Peyer's patch (tissue), 4 donors: Measurements from ENCODE around the gene PNCK. TPM values are rescaled to one million over a fixed set of nuclear protein-coding genes. Genes with fewer than 3 reads are reported as not detected.

Source experiments
- DNase-seq, 3 donors: peaks; one replicate each; pipeline ENCODE4 v3.0.0-alpha.2; 2017 to 2019
- H3K27ac ChIP-seq, 4 donors: fragments of 200-600 bp; sonication (generic); one replicate each; pipeline ENCODE4 v1.5.1; 2016 to 2019
- H3K27me3 ChIP-seq, 2 donors: fragments of 200-600 bp; sonication (generic); one replicate each; pipeline ENCODE4 v1.5.1; 2019
- H3K36me3 ChIP-seq, 3 donors: fragments of 200-600 bp; sonication (generic); one replicate each; pipeline ENCODE4 v1.5.1; 2016 to 2019
- H3K4me1 ChIP-seq, 4 donors: fragments of 200-600 bp; sonication (generic); one replicate each; pipeline ENCODE4 v1.5.1; 2016 to 2019
- H3K4me3 ChIP-seq, 4 donors: fragments of 200-600 bp; sonication (generic); 1 replicate in 3 of 4; 2 replicates in 1 of 4; pipeline ENCODE4 v1.5.1; 2016 to 2019; ENCODE audit warnings: mild to moderate bottlenecking in 1 of 4
- H3K9me3 ChIP-seq, 4 donors: fragments of 200-600 bp; sonication (generic); one replicate each; pipeline ENCODE4 v1.5.1; 2016 to 2019; ENCODE audit warnings: mild to moderate bottlenecking in 1 of 4
- POLR2A ChIP-seq, 2 donors: fragments of 450-650 bp; IDR thresholded peaks; one replicate each; pipeline ENCODE4 v1.5.1; 2017; ENCODE audit warnings: antibody characterized with exemption in 2 of 2, mild to moderate bottlenecking in 2 of 2, moderate library complexity in 2 of 2
- total RNA-seq, 4 donors: library from RNA; depleted of rRNA; stranded (reverse); fragments of >200 nt; gene quantifications; one replicate each; pipeline ENCODE4 v1.1.0, GENCODE V29; 2016
- TF ChIP-seq, protein P1 (sequence below), 6 experiments: fragments of 450-650 bp in 4 of 6; fragments of 200-600 bp in 2 of 6; sonication (generic) in 1 of 6; IDR thresholded peaks; one replicate each; pipeline ENCODE4 v1.5.1; 2017 to 2019; ENCODE audit warnings: antibody characterized with exemption in 6 of 6, mild to moderate bottlenecking in 3 of 6, moderate library complexity in 1 of 6

PNCK gene
- total RNA-seq, 4 donors from 2014 or later, result 2.0 to 44.8 (median 6.1) TPM; not detected in 1

DNA sequence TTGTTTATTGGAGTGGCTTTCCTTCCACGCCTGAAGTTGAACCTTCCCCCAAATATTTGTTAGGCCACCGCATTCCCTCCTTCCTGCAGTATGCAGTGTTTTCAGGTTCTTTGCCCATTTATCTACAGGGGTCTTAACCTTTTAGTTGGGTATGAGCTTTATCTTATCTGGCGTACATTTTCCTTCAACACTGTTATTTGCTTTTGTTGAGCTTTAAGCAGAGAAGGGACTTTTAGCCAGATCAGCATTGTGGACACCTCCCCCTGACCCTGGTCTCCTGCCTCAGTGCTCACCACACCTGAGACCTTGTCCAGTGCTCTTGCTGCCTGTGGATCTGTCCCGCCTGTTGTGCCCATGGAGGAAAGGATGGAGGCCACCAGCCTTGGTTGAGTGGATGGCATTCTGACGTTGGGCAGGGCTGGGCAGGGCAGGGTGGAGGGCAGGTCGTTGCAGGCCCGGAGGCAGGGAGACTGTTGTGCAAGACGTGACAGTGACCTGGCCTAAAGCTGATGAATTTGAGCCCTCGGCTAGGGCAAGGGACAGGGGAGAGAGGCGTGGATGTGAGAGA is 27.6 kb downstream of the PNCK start:
- H3K9me3 ChIP-seq, result no peaks in the 10 kb centered on the region
- peaks cover 0 to 10% of the 10 kb centered on the region in 2 donors for H3K27me3 ChIP-seq
- H3K27ac ChIP-seq, result no peak overlapping the region
- no peak overlapping the region for H3K4me3 ChIP-seq
- peak in 1 of 3 donors; percentile 11 for DNase-seq
- H3K4me1 ChIP-seq, result peaks cover 0 to 28% (median 4%) of the 10 kb centered on the region in 4 donors
- H3K36me3 ChIP-seq, result no peaks in the 10 kb centered on the region
- no peak for TF ChIP-seq POLR2A (IDR thresholded peaks at IDR 0.05)

DNA sequence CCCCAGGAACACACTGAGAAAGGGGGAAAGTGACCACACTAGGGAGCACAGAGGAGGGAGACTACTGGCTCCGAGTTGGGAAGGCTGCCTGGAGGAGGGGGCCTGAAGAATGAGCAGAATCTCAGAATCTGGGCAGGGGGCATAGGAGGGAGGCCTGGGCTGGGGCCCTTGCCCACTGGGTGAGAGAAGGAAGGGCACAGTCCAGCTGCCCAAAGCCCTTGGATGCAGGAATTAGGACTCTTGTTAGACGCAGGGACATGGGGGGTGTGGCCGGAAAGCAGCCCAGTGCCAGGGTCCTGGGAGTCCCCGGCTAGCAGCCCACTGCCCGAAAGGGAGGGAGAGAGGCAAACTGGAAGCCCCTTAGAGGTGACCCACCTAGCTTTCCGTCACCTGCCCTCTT is 28.5 kb downstream of the PNCK start:
- Histone ChIP-seq H3K9me3 (no peaks in the 10 kb centered on the region), H3K36me3 (no peaks in the 10 kb centered on the region), H3K27ac (no peak overlapping the region), H3K27me3 (peaks cover 0 to 10% of the 10 kb centered on the region in 2 donors), H3K4me3 (no peak overlapping the region), H3K4me1 (peaks cover 0 to 28% (median 4%) of the 10 kb centered on the region in 4 donors)
- TF ChIP-seq, protein P1, sequence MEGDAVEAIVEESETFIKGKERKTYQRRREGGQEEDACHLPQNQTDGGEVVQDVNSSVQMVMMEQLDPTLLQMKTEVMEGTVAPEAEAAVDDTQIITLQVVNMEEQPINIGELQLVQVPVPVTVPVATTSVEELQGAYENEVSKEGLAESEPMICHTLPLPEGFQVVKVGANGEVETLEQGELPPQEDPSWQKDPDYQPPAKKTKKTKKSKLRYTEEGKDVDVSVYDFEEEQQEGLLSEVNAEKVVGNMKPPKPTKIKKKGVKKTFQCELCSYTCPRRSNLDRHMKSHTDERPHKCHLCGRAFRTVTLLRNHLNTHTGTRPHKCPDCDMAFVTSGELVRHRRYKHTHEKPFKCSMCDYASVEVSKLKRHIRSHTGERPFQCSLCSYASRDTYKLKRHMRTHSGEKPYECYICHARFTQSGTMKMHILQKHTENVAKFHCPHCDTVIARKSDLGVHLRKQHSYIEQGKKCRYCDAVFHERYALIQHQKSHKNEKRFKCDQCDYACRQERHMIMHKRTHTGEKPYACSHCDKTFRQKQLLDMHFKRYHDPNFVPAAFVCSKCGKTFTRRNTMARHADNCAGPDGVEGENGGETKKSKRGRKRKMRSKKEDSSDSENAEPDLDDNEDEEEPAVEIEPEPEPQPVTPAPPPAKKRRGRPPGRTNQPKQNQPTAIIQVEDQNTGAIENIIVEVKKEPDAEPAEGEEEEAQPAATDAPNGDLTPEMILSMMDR (IDR thresholded peaks at IDR 0.05), result no peak
- TF ChIP-seq POLR2A (IDR thresholded peaks at IDR 0.05), result no peak
- DNase-seq, result no peak

DNA sequence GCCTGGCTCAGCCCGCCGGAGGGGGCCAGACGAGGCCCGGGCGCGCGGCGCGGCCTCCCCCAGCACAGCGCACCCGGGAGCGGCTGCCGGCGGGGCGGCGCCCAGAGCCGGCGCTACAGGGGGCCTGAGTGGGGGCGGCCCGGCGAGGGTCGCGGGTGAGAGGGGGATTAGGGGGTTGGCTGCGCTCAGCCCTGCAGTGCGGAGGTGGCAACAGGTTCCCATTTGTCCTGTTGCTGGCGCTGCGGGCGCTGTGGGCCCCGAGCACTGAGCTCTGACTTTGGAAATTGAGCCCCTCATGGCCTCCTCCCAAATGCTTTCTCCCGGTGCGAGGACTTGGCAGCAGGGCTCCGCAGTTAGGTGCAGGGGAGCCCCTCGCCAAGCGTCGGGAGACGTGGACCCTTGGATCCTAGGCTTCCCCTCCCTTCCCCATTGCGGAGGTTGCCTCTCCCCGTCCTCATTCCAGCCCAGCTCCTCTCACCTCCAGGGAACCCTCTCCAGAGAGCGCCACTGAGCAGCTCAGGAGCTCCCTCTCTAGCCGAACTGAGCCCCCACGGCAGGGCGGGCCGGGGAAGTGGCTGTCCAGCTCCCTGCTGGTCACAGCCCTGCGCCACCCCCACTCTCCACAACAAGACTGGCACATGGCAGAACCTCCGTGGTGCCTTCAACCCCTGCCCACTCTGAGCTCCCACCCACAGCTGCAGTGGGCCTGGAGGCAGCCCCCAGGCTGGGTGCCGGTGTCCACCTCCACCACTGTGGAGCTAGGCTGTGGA is 29.1 kb downstream of the PNCK start:
- Histone ChIP-seq H3K9me3 (no peaks in the 10 kb centered on the region), H3K4me1 (peaks cover 0 to 28% (median 4%) of the 10 kb centered on the region in 4 donors), H3K27me3 (peaks cover 0 to 10% of the 10 kb centered on the region in 2 donors), H3K36me3 (no peaks in the 10 kb centered on the region), H3K4me3 (no peak overlapping the region), H3K27ac (no peak overlapping the region)
- TF ChIP-seq, protein P1 (IDR thresholded peaks at IDR 0.05), result no peak
- TF ChIP-seq POLR2A (IDR thresholded peaks at IDR 0.05), result no peak
- peak in 1 of 3 donors; percentile 7 for DNase-seq

DNA sequence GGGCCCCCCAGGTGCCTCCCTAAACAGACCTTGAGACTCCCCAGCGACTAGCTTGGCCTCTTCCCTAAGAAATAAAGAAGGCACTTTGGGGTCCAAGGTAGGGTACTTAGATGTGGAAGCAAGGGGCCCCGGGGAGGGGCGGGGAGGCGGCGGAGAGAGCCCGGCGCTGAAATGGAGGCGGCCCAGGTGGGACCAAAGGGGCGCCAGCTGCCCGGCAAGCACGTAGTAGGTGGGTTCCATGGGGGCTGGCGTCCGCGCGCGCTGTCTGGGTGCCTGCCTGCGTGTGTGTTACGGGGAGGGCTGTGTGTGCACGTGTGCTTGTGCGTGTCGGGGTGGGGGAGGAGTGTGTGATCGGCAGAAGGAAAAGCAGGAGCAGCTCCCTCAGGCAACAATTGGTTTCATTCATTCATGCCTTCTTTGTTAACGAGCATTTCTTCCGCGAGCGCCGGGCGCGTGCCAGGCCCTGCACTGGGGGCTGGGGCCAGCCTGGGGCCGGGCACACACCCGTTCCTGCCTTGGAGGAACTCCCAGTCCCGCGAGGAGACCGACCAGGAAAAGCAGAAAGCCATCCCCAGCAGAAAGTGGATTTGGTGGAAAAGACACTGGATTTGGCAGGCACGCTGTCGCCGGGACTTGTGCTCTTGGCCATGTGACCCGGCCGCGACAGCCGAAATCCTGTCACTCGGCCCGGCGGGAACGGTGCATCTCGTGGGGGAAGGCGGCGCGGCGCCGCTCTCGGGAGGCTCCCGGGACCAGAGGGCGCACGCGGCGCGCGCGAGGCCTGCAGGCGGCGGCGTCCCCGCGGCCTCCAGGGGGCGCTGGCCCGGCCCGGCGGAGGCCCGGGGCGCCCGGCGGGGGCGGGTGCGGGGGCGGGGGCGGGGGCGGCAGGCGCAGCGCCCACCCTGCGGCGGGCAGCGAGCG is 29.9 kb downstream of the PNCK start:
- H3K36me3 ChIP-seq, result no peaks in the 10 kb centered on the region
- peaks cover 0 to 28% (median 4%) of the 10 kb centered on the region in 4 donors for H3K4me1 ChIP-seq
- no peak overlapping the region for H3K27ac ChIP-seq
- peak in 2 of 3 donors; percentile 40 to 49 for DNase-seq
- H3K27me3 ChIP-seq, result peaks cover 0 to 10% of the 10 kb centered on the region in 2 donors
- H3K9me3 ChIP-seq, result no peaks in the 10 kb centered on the region
- no peak for TF ChIP-seq POLR2A (IDR thresholded peaks at IDR 0.05)
- TF ChIP-seq, protein P1 (IDR thresholded peaks at IDR 0.05), result peak in 1 of 6 experiments; percentile 2
- H3K4me3 ChIP-seq, result peak overlapping the region in 1 of 4 donors; percentile 14

DNA sequence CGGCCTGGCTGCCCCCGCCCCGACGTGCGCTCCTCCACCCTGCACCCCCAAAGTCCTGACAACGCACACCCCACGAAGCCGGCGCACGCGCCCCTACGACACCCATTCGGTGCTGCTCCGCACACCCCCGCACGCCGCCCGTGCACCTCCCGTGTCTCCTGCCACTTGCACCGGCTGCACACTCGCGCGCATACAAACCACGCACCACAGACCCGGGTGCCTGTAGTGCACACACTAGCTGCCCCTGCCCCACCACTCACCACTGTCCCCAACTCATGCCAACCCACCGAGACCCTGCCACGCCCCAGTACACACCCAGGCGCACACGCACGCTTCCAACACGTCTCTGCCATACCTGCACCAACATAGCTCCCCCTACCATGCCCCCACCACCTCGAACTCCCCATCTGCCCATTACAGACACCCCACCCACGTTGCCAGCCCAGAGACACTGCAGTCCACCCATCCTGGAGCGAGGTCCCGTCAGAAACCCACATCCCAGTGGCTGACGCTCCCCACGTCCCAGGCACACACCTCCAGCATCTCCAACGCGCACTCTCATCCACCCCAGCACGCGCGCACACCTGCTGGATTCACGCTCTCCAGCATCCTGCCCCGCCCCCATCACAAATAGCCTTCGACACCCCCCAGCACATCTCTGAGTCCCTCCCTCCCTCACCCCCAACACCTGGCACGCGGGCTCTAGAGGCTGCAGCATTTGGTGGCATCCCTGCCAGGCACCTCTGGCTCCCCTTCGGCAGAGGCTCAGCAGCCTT is 30.8 kb downstream of the PNCK start:
- H3K4me3 ChIP-seq, result peak overlapping the region in 1 of 4 donors; percentile 19

More for the DNA sequence above, 30.8 kb downstream of the PNCK start:
- H3K36me3 ChIP-seq, result no peaks in the 10 kb centered on the region
- no peaks in the 10 kb centered on the region for H3K9me3 ChIP-seq
- H3K27me3 ChIP-seq, result peaks cover 0 to 10% of the 10 kb centered on the region in 2 donors
- no peak overlapping the region for H3K27ac ChIP-seq
- peaks cover 0 to 27% (median 4%) of the 10 kb centered on the region in 4 donors for H3K4me1 ChIP-seq
- TF ChIP-seq, protein P1 (IDR thresholded peaks at IDR 0.05), result no peak
- no peak for TF ChIP-seq POLR2A (IDR thresholded peaks at IDR 0.05)
- DNase-seq, result peak in 2 of 3 donors; percentile 19 to 37
